Kidney capillary endothelial cell (primary cell): ENCODE measurements around the gene COL19A1.

ENCODE experiments used
- DNase-seq: peaks from one replicate; pipeline ENCODE4 v3.0.0-alpha.2; 2018; ENCODE audit warnings: low spot score

The COL19A1 gene

DNA sequence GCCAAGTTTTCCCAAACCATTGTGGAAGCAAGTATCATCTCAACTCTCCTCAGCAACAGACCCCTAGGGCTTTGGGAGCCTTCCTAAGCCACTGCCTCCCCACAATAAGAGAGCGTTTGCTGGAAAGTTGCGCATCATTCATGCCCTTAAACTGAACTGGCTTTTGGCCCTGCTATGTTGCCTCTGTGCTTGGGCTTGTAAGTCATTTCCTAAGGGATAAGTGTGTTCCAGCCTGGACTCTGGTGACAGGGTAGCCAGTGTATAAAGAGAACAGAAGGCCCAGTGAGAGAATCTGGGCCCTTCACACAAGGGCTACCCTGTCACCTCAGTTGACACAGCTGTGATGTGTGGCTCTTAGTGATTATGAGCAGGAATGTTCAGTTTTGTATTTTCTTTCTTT is 358.7 kb downstream of the COL19A1 start:
- DNase-seq = no peak

DNA sequence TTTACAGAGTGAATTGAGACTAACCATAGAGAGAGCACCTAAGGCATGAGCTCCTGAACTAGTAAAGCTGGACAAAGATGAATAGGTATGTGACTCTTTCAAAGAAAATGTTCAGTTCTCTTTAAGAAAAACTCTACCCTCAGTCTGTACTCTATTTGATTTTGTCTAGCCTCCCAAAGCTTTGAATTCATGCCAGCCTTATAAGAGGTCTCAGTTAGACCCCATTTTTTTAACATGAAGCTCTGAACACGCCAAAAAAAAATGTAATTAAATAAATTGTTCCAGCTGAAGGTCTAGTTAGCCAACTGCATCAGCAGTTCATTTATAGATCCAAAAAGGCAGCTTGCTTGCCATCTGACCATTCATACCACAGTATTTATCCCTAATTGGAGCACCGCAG is 365.0 kb downstream of the COL19A1 start:
- DNase-seq = no peak

DNA sequence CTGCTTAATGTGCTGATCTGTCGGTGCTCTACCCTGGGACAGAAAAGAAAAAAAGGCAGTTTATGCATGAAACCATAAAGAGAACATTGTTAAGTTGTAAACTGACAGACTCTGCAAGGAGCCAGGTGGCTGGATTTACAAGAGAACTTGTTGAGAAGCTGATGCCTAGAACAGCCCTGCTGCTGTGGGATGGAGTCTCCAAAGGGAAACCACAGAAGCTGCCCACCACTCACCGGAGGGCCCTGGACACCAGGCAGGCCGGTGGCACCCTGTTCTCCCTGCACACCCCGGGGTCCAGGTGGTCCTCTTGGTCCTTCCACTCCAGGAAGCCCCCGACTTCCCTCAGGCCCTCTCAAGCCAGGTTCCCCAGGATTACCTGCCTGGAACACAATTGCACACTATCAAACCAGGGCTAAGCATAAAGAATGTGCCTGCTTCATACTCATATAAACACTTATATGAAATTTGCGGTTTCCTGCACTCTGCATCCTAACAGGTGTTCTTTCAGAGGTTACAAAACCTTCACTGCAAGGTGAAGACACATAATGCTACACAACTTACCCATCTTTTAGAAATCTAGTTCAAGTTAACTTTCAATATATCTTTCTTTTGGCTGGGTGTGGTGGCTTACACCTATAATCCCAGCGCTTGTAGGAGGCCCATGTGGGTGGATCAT is 368.3 kb downstream of the COL19A1 start:
- no peak for DNase-seq

DNA sequence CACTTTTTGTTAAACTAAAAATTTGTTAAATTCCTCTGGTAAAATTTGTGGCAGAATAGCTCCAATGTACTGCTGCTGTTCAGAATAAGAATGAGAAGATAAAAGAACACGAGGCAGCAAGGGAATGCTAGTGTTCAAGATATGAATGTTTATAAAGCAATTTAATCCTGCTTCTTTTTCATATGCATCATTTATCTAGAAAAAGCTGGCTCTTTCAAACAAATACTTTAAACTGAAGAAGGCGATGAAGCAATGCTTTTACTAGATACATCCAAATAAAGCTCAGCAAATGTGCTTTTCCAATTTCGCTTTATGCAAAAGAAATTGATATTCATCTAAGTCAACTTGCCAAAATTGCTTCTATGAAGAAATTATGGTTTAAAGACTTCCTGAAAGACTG is 370.0 kb downstream of the COL19A1 start:
- no peak for DNase-seq

DNA sequence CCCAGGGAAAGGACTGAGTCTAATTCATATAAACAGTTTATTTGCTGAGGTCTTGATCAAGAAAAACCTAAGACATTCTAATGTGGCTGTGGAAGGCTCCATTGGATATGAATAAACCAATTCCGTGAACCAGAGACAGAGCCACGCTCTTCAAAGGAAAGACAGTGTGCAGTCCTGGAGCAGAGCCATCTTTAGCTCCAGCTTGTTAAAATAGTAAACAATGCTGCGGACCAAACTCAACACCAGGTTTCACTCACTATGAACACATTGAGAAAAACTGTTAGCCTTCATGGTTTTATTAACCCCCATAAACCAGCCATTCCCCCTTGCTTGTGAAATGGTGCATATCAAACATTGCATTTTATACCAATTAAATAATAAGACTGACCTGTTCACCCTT is 374.7 kb downstream of the COL19A1 start:
- no peak for DNase-seq

DNA sequence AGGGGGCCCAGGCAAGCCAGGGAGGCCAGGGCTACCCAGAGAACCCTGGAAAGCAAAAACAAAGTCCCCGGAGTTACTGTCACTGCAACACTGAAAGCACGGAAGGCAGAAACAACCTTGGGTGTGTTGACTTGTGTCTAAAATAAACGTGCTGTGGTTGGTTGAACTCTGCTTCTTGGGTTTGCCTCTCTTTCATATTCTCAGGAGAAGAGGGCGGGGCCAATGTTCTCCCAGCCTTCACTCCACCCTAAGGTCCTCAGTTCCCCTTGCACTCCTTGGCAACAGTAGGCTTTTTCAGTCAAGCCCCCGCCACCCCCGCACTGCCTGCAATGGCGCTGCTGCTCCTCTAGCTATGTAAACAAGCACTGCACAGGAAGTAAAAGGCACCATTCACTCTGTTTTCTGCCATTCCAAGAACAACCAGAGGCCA is 375.6 kb downstream of the COL19A1 start:
- no peak for DNase-seq

DNA sequence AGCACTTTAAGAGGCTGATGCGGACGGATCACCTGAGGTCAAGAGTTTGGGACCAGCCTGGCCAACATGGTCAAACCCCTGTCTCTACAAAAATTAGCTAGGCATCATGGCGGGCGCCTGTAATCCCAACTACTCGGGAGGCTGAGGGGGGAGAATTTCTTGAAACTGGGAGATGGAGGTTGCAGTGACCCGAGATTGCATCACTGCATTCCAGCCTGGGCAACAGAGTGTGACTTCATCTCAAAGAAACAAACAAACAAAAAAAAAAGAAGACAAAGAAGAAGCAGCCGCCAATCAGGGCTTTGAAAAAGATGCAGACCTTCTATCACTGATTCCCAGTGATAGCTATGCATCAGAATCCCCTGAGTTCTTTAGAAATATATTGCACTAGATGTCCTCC is 379.8 kb downstream of the COL19A1 start:
- no peak for DNase-seq

DNA sequence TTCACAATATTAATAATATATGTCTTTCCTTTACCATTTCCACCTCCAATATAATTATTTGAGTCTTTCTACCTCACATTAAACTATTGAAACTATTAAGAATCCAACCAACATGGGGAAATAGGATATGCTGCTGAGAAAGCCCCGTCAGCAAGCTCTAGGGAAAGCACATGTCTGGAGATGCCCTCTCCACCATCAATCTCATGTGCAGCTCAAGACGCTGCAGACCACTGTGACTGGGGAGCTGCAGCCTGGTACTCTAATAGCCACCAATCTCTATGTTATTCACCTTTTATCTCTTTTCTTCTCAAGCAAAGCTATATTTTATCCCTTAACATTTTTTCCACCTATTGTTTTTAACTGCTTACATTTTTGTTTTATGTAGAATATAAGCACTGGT is 386.2 kb downstream of the COL19A1 start:
- DNase-seq = no peak

DNA sequence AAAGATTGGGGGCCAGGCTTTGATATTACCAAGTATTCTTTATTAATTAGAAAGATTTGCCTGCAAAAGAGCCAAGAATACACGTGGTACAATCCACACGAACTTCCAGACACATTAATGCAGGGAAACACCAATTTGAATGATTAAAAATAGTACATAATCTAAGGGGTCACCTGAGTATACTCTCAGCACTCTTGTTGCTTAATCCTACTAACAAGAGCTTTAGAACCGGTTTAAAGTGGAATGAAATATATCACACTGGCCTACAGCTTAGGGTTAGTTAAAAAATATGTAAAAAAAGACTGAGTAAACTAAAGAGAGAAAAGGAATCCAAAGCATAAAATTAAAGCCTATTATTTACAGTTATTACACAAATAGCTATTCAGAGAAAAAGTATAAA is 387.6 kb downstream of the COL19A1 start:
- no peak for DNase-seq

DNA sequence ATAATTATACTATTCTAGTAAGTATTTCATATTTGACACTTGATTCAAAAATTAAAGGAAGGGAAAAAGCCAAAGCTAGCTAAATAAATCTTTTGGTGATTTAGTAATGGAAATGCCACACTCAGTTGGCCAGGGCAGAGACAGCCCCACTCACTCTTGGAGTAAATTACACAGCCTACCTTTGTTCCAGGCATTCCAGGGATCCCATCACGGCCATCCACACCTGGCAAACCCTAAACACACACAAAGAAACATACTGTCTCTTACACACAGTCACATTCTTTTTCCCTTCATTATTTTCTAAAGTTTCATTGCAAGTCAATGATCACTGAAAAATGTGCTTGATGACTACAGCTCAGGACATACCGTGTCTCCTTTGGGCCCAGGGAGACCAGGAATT is 388.4 kb downstream of the COL19A1 start:
- DNase-seq = no peak

DNA sequence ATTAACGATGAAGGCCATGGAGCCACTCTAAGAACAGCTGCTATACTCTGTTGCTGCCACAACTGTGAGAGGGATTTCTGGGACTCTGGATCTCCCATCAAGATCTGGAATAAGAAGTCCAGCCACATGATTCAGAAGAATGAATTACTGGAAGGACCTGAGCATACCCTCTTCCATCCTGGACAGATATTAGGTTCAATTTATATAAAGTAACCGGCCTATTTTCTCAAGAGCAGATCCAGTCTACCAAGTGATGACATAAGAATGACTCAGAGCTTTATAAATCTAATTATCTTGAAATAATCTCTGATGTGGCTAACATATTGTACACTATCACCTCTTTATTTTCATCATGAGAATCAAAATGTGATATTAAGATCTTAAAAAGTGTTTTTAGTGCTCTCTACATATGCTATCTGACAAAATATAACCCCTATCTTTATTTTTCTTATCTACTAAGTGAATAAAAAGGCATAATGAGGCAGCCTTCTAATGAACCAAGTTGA is 391.5 kb downstream of the COL19A1 start:
- no peak for DNase-seq

DNA sequence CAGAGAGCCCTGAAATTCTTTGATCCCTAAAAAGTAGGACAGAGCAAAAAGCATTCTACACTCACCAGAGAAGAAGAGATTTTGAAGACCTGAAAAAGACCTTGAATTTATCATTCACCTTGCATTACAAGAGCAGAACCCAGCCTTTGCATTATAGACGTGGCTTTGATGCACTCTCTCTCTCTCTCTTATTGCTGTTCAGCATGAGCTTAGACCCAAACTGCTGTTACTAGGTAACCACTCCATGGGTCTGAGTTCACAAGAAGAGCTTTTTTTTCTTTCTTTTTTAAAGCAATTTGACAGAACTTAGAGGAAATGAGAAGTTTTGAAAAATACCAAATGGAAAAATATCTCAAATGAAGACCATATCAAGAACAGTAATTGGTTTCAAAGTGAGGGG is 392.1 kb downstream of the COL19A1 start:
- no peak for DNase-seq
